Nephron progenitor cell (in vitro differentiated cells): ENCODE results near the gene GPR89B.
"Not testable (repeated sequence)": the region's sequence is repeated elsewhere in the genome, so short reads cannot be mapped to it uniquely, and the experiment has no call there.

Experiments used
- DNase-seq: peaks from one replicate; pipeline ENCODE4 v3.0.0; 2021
- H3K27ac Mint-ChIP-seq: 2 replicates; pipeline ENCODE4 v1.8.0; 2021; ENCODE audit warnings: mild to moderate bottlenecking, moderate library complexity, mixed read lengths
- H3K27me3 Mint-ChIP-seq: 2 replicates; pipeline ENCODE4 v1.8.0; 2021; ENCODE audit warnings: mild to moderate bottlenecking, low read depth, mixed read lengths; ENCODE audit not compliant: poor library complexity
- H3K36me3 Mint-ChIP-seq: 2 replicates; pipeline ENCODE4 v1.8.0; 2021; ENCODE audit warnings: low read depth, mixed read lengths
- H3K4me1 Mint-ChIP-seq: 2 replicates; pipeline ENCODE4 v1.8.0; 2021; ENCODE audit warnings: mixed read lengths
- H3K4me3 Mint-ChIP-seq: 2 replicates; pipeline ENCODE4 v1.8.0; 2021; ENCODE audit warnings: mild to moderate bottlenecking, moderate library complexity, mixed read lengths
- H3K9me3 Mint-ChIP-seq: 2 replicates; pipeline ENCODE4 v1.8.0; 2021; ENCODE audit warnings: mild to moderate bottlenecking, moderate library complexity, mixed read lengths
- TF ChIP-seq, protein P1 (sequence below): fragments of 200-600 bp; sonication (generic); IDR thresholded peaks from 2 replicates; pipeline ENCODE4 v1.5.0; 2021; ENCODE audit warnings: antibody characterized with exemption

Gene GPR89B

GRCh38 chr1:147904726-147905125 is 23.5 kb upstream of the GPR89B start:
- Mint-ChIP-seq H3K4me3 (no peak overlapping the region), H3K27me3 (peaks cover 16% of the 10 kb centered on the region), H3K4me1 (peaks cover 29% of the 10 kb centered on the region), H3K36me3 (no peaks in the 10 kb centered on the region), H3K9me3 (no peaks in the 10 kb centered on the region), H3K27ac (no peak overlapping the region)
- TF ChIP-seq, protein P1, sequence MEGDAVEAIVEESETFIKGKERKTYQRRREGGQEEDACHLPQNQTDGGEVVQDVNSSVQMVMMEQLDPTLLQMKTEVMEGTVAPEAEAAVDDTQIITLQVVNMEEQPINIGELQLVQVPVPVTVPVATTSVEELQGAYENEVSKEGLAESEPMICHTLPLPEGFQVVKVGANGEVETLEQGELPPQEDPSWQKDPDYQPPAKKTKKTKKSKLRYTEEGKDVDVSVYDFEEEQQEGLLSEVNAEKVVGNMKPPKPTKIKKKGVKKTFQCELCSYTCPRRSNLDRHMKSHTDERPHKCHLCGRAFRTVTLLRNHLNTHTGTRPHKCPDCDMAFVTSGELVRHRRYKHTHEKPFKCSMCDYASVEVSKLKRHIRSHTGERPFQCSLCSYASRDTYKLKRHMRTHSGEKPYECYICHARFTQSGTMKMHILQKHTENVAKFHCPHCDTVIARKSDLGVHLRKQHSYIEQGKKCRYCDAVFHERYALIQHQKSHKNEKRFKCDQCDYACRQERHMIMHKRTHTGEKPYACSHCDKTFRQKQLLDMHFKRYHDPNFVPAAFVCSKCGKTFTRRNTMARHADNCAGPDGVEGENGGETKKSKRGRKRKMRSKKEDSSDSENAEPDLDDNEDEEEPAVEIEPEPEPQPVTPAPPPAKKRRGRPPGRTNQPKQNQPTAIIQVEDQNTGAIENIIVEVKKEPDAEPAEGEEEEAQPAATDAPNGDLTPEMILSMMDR: no peak
- no peak for DNase-seq

- TF ChIP-seq, protein P1: no peak
- no peaks in the 10 kb centered on the region for H3K36me3 Mint-ChIP-seq
- peaks cover 10% of the 10 kb centered on the region for H3K4me1 Mint-ChIP-seq
- no peaks in the 10 kb centered on the region for H3K9me3 Mint-ChIP-seq
- no peak overlapping the region for H3K27ac Mint-ChIP-seq
- peaks cover 29% of the 10 kb centered on the region for H3K27me3 Mint-ChIP-seq
- no peak overlapping the region for H3K4me3 Mint-ChIP-seq
- no peak for DNase-seq
Measured at GRCh38 chr1:147907786-147908509, 20.3 kb upstream of the GPR89B start.

DNA sequence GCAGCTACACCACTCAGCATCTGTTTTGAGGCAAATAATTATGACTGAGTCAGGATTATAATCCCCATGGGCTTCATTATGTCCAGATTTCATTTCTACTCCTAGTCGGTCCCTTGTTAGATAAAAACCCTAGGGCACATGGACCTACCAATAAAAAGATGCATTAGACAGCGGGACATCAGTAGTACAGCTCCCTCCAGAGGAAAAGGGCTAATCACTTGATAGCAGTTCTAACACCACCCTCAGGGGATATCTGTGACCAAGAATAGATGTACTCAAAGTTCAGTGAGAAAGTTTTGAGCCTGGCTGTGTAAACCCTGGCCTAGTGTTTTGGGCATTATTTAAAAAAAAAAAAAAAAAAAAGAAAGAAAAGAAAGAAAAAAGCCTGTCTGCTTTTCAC is 15.7 kb upstream of the GPR89B start:
- Mint-ChIP-seq H3K27ac (no peak overlapping the region), H3K27me3 (peaks cover 28% of the 10 kb centered on the region), H3K4me1 (no peaks in the 10 kb centered on the region), H3K36me3 (no peaks in the 10 kb centered on the region), H3K4me3 (no peak overlapping the region), H3K9me3 (no peaks in the 10 kb centered on the region)
- DNase-seq: no peak
- TF ChIP-seq, protein P1: no peak

DNA sequence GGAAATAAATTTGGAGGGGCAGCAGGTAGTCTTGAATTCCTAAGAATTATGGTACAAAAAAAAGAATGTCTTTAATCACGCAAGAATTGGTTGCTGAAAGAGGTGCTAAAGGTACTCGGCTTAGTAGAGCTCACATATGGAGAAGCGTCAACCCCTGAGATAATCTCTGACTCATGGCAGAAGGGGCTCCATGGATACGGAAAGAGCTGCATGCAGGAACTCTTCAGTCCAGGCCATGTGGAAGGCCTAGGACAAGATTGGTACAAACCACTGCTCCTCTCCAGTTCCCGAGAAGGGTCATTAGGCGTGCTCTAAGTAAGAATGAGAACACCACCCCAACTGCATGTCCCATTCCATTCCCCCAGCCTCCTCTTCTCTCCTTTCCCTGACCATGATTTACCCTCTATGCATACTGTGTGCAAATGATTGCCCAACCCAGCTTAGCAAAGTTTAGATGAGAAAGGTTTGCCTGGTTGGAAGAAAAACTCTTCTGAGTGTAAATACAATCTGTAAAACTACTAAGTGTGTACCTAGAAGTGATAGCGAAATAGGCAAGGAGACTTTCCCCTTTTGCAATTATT is 14.8 kb upstream of the GPR89B start:
- Mint-ChIP-seq H3K27me3 (peaks cover 27% of the 10 kb centered on the region), H3K27ac (no peak overlapping the region), H3K9me3 (no peaks in the 10 kb centered on the region), H3K4me1 (no peaks in the 10 kb centered on the region), H3K4me3 (no peak overlapping the region), H3K36me3 (no peaks in the 10 kb centered on the region)
- no peak for DNase-seq
- TF ChIP-seq, protein P1: no peak

DNA sequence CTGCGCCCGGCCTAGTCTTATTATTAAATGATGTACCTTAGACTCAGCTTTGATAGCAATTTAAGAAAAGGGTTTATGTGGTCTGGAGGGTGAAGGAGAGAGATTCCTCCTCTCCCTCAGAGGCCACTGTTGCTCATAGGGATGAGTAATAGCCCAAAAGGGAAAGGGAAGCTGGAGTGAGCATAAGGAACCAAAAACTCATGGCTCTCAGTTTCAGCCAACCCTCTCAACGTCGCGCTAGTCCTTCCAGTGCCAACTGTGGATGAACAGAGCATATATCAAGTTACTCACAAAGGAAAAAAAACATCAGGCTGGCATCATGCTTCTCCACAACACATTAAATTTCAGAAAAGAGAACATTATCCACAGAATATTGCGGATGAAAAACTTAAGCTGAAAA is 8.3 kb upstream of the GPR89B start:
- H3K9me3 Mint-ChIP-seq: no peaks in the 10 kb centered on the region
- no peaks in the 10 kb centered on the region for H3K27me3 Mint-ChIP-seq
- H3K36me3 Mint-ChIP-seq: no peaks in the 10 kb centered on the region
- H3K4me1 Mint-ChIP-seq: no peaks in the 10 kb centered on the region
- TF ChIP-seq, protein P1: no peak
- DNase-seq: no peak
- no peak overlapping the region for H3K27ac Mint-ChIP-seq
- no peak overlapping the region for H3K4me3 Mint-ChIP-seq

DNA sequence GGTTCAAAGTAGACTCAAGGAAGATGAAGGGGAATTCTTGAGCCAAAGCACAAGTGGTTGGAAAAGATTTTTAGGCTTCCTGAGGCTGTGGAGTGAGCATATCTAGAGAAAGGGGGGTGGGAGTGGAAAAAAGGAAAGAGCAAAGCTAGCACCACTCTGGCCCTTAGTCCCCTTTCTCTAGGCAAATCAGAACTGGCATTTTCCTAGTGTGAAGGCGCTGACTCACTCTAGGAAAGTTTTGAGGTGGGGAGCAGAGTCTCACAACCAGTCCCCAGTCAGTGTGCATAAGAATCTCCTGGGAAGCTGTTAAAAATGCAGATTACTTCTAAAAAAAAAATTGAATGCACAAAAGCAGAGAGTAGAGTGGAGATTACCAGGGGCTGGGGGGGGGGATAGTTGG is 3.4 kb upstream of the GPR89B start:
- no peak overlapping the region for H3K27ac Mint-ChIP-seq
- peaks cover 5% of the 10 kb centered on the region for H3K4me1 Mint-ChIP-seq
- H3K27me3 Mint-ChIP-seq: no peaks in the 10 kb centered on the region
- no peak for DNase-seq
- H3K4me3 Mint-ChIP-seq: no peak overlapping the region
- H3K9me3 Mint-ChIP-seq: no peaks in the 10 kb centered on the region
- H3K36me3 Mint-ChIP-seq: no peaks in the 10 kb centered on the region
- TF ChIP-seq, protein P1: no peak

DNA sequence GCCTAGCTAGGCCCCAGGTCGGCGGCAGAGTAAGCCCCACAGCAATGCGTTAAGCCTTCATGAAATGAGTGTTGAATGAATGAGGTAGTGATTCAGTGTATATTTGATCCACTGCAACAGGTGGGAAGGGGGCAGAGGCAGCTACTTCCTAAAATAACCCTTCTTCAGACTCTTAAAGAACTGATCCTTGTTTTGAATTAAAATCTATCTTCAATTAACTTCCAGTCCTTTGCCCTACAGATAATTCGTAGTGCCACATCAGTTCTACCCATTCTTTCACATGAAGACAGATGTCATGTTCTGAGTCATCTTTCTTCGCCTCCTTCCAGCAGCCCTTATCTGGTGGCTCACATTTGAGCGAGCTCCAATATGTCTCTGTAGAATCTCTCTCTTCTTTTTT is 1.0 kb upstream of the GPR89B start:
- not testable (repeated sequence) for H3K4me3 Mint-ChIP-seq, H3K36me3 Mint-ChIP-seq, H3K27ac Mint-ChIP-seq, H3K27me3 Mint-ChIP-seq, DNase-seq, H3K9me3 Mint-ChIP-seq
- H3K4me1 Mint-ChIP-seq: peaks cover 23% of the 10 kb centered on the region

DNA sequence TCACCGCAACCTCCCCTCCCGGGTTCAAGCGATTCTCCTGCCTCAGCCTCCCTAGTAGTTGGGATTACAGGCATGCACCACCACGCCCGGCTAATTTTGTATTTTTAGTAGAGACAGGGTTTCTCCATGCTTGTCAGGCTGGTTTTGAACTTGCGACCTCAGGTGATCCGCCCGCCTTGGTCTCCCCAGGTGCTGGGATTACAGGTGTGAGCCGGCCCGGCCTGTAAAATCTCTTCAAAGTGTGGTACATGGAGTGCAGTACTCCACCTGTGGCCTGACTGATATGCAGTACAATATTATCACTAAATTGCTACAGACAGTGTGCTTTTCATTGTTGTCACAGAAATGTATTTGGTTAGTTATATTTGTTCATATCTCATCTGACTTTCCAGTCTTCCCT is 531 bp upstream of the GPR89B start:
- H3K36me3 Mint-ChIP-seq, H3K4me3 Mint-ChIP-seq, H3K27me3 Mint-ChIP-seq, H3K27ac Mint-ChIP-seq, DNase-seq, H3K9me3 Mint-ChIP-seq: not testable (repeated sequence)
- H3K4me1 Mint-ChIP-seq: peaks cover 25% of the 10 kb centered on the region
